Subcutaneous adipose tissue (tissue), 4 donors: Measurements from ENCODE around the gene UBE2L6. TPM values are rescaled to one million over a fixed set of nuclear protein-coding genes. Genes with fewer than 3 reads are reported as not detected.

Experiments
- small RNA-seq: library from RNA; depleted of rRNA; stranded (forward); fragments of <200 nt; gene quantifications from one replicate; pipeline ENCODE3, GENCODE V24; 2016
- total RNA-seq, 4 donors: library from RNA; depleted of rRNA; stranded (reverse); fragments of >200 nt; gene quantifications; one replicate each; pipeline ENCODE4 v1.1.0, GENCODE V29; 2016
- TF ChIP-seq, protein P1 (sequence below): fragments of 450-650 bp; IDR thresholded peaks from one replicate; pipeline ENCODE4 v1.5.1; 2016; ENCODE audit warnings: low read depth, mild to moderate bottlenecking, control low read depth, antibody characterized with exemption, moderate library complexity

The UBE2L6 gene
- total RNA-seq, 4 donors from 2014 or later, result 21.8 to 60.7 (median 33.6) TPM

DNA sequence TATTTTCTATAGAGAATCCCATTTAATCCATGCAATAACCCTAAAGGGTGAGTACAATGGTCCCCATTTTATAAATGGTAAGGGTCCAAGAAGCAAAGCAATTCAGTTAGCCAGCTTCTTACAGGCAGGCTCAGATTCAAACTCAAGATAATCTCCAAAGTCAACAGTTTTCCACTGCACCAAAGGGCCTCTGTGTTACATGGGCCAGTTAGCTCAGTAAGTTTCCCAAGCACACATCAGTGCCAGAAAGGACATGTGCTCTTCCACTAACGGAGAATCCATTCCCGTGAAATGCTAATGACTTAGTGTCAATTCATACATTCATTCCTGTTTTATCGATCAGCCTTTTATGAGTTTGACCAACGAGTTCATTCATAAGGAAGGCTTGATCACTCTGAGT is 63.0 kb downstream of the UBE2L6 start:
- TF ChIP-seq, protein P1, sequence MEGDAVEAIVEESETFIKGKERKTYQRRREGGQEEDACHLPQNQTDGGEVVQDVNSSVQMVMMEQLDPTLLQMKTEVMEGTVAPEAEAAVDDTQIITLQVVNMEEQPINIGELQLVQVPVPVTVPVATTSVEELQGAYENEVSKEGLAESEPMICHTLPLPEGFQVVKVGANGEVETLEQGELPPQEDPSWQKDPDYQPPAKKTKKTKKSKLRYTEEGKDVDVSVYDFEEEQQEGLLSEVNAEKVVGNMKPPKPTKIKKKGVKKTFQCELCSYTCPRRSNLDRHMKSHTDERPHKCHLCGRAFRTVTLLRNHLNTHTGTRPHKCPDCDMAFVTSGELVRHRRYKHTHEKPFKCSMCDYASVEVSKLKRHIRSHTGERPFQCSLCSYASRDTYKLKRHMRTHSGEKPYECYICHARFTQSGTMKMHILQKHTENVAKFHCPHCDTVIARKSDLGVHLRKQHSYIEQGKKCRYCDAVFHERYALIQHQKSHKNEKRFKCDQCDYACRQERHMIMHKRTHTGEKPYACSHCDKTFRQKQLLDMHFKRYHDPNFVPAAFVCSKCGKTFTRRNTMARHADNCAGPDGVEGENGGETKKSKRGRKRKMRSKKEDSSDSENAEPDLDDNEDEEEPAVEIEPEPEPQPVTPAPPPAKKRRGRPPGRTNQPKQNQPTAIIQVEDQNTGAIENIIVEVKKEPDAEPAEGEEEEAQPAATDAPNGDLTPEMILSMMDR, result no peak

DNA sequence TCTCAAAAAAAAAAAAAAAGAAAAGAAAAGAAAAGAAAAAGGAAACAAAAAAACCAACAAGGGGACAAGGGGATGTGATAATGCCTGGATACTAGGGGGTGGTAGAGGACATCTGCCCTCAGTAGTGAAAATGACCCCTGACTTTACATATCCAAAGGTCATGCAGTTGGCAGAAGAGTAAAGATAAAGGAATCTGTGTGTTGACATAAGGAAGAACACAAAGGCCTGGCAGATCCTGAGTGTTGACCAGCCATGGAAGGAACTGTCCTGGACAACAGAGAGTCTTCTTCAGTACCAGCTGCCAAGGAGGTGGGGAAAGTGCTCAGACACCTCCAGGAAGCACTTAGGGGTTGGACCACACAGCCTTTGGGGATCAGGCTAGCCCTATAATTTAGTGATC is 64.6 kb downstream of the UBE2L6 start:
- TF ChIP-seq, protein P1, result no peak

DNA sequence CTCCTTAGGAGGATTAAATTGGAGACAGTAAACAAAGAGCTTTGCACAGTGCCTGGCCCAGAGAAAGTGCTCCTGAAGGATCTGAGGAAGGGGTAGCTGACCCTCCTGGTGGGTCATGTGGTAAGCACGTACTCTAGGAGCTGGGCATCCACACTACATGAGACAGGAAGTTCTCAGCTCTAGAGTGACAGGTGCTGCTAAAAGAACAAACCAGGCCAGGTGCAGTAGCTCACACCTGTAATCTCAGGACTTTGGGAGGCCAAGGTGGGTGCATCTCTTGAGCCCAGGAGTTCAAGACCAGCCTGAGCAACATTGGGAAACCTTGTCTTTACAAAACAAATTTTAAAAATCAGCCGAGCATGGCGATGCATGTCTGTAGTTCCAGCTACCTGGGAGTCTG is 65.1 kb downstream of the UBE2L6 start:
- TF ChIP-seq, protein P1, result no peak

DNA sequence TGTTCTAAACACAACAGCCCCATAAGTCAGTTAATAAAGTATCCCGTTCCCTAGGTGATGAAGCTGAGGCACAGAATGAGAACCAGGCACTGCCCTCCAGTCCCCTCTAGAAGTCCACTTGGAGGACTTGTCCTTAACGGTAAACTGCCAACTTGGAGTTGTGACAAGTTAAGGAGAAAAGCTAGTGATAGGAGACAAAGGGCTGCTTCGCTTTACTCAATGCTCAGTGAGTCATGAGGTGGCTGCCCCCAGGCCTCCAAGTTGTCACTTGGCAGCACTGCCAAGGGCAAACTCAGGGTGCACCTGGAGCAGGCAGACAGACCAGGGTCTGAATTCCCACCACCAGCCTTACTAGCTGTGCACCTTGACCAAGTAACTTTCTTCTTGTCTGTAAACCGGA is 65.5 kb downstream of the UBE2L6 start:
- TF ChIP-seq, protein P1, result no peak

Small RNAs within 50 kb of the gene (small RNA-seq; reads per million reads assigned to genes)
- not detected for gene RN7SL605P

Other genes starting within 250 kb of the UBE2L6 start
- 100 to 1,000 TPM in 1 of 4 donors, 10 to 100 TPM in 3; 62.0 to 193 (median 85.7) TPM for gene TNKS1BP1, start 242.7 kb downstream of the UBE2L6 start, total RNA-seq
- 10 to 100 TPM; 41.3 to 78.7 (median 56.5) TPM for gene SSRP1, start 231.8 kb downstream of the UBE2L6 start, total RNA-seq
- gene P2RX3, start 229.3 kb downstream of the UBE2L6 start, total RNA-seq, result under 1 TPM in 1 of 4 donors, not detected in 3; 0.34 TPM
- not detected for gene PRG3, start 186.5 kb downstream of the UBE2L6 start, total RNA-seq
- 1 to 10 TPM in 1 of 4 donors, not detected in 3; 1.0 TPM for gene PRG2, start 177.0 kb downstream of the UBE2L6 start, total RNA-seq
- gene SLC43A3, start 140.6 kb downstream of the UBE2L6 start, total RNA-seq, result 100 to 1,000 TPM in 1 of 4 donors, 10 to 100 TPM in 3; 50.1 to 108 (median 80.2) TPM
- gene RTN4RL2, start 107.1 kb downstream of the UBE2L6 start, total RNA-seq, result under 1 TPM in 3 of 4 donors, not detected in 1; 0.38 to 0.82 (median 0.68) TPM
- gene SLC43A1, start 52.0 kb downstream of the UBE2L6 start, total RNA-seq, result 10 to 100 TPM in 3 of 4 donors, 1 to 10 TPM in 1; 9.8 to 25.1 (median 18.3) TPM
- 10 to 100 TPM; 34.4 to 47.6 (median 36.7) TPM for gene TIMM10, start 36.9 kb downstream of the UBE2L6 start, total RNA-seq
- gene SMTNL1, start 30.1 kb downstream of the UBE2L6 start, total RNA-seq, result not detected
- gene SERPING1, start 30.0 kb upstream of the UBE2L6 start, total RNA-seq, result 100 to 1,000 TPM; 318 to 653 (median 616) TPM
- gene YPEL4, start 82.2 kb upstream of the UBE2L6 start, total RNA-seq, result 1 to 10 TPM in 2 of 4 donors, under 1 TPM in 2; 0.33 to 4.1 (median 2.2) TPM
- gene CLP1, start 90.1 kb upstream of the UBE2L6 start, total RNA-seq, result 10 to 100 TPM in 2 of 4 donors, 1 to 10 TPM in 2; 5.7 to 11.5 (median 10.0) TPM
- gene ZDHHC5, start 100.4 kb upstream of the UBE2L6 start, total RNA-seq, result 10 to 100 TPM; 28.0 to 49.9 (median 33.4) TPM
- gene MED19, start 144.5 kb upstream of the UBE2L6 start, total RNA-seq, result 10 to 100 TPM in 2 of 4 donors, 1 to 10 TPM in 2; 7.6 to 18.9 (median 10.1) TPM
- 10 to 100 TPM; 32.8 to 72.7 (median 34.1) TPM for gene TMX2, start 144.9 kb upstream of the UBE2L6 start, total RNA-seq
- 100 to 1,000 TPM in 3 of 4 donors, 10 to 100 TPM in 1; 72.2 to 129 (median 116) TPM for gene SELENOH, start 173.8 kb upstream of the UBE2L6 start, total RNA-seq
- gene BTBD18, start 184.1 kb upstream of the UBE2L6 start, total RNA-seq, result not detected
- 100 to 1,000 TPM in 2 of 4 donors, 10 to 100 TPM in 2; 75.6 to 134 (median 93.3) TPM for gene CTNND1, start 194.1 kb upstream of the UBE2L6 start, total RNA-seq